GM12801 (cell line): ENCODE data around the gene ARSK.

ENCODE experiments used
- CTCF ChIP-seq: IDR thresholded peaks from one replicate; pipeline ENCODE4 v1.5.1; 2011; ENCODE audit warnings: control low read depth; ENCODE audit not compliant: insufficient read length; ENCODE audit errors: extremely low read depth

ARSK gene

GRCh38 chr5:95611396-95611795 is 56.5 kb downstream of the ARSK start:
- TF ChIP-seq CTCF: no peak

DNA sequence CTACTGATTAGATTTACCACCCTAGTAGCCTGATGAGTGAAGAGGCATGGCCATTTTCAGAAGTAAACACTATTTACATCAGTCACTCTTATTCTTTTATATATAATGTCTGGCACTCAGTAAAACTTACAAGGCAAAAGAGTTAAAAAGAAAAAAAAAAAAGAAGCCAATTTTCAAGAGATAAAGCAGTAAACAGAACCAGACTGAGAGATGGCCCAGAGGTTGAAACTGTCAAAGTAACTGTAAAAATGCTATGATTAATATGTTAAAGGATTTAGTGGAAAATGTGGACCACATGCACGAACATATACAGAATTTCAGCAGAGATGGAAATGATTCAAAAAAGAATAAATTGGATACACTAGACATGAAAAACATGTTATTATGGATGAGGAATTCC is 58.6 kb downstream of the ARSK start:
- TF ChIP-seq CTCF: no peak

GRCh38 chr5:95615164-95615467 is 60.2 kb downstream of the ARSK start:
- no peak for TF ChIP-seq CTCF

GRCh38 chr5:95617057-95617456 is 62.2 kb downstream of the ARSK start:
- TF ChIP-seq CTCF: no peak

GRCh38 chr5:95619096-95619495 is 64.2 kb downstream of the ARSK start:
- no peak for TF ChIP-seq CTCF

GRCh38 chr5:95619514-95620029 is 64.7 kb downstream of the ARSK start:
- TF ChIP-seq CTCF: no peak

DNA sequence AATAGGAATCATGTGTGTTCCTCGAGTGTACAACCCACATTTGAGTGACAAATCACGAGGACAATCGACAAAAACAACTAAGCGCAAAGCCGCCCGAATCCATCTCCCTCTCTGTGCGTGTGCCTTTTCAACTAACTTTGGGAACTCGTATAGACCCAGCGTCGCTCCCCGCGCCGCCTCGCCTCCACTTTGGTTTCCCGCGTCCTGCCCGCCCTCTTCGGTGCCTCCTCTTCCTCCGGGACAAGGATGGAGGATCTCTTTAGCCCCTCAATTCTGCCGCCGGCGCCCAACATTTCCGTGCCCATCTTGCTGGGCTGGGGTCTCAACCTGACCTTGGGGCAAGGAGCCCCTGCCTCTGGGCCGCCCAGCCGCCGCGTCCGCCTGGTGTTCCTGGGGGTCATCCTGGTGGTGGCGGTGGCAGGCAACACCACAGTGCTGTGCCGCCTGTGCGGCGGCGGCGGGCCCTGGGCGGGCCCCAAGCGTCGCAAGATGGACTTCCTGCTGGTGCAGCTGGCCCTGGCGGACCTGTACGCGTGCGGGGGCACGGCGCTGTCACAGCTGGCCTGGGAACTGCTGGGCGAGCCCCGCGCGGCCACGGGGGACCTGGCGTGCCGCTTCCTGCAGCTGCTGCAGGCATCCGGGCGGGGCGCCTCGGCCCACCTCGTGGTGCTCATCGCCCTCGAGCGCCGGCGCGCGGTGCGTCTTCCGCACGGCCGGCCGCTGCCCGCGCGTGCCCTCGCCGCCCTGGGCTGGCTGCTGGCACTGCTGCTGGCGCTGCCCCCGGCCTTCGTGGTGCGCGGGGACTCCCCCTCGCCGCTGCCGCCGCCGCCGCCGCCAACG is 65.3 kb downstream of the ARSK start, which contains the start of gene GPR150:
GPR150 (plus strand) TSS at position 58 of the 840 bp plus-strand sequence; CDS start at position 247, 189 bp downstream.
- no peak for TF ChIP-seq CTCF
